IPS-11a (cell line): ENCODE measurements around the gene ERICH6B.

ENCODE experiments used
- H3K4me3 ChIP-seq: one replicate; pipeline ENCODE4 v1.5.1; 2013; ENCODE audit warnings: low read depth, low read length, control low read depth

The ERICH6B gene

GRCh38 chr13:45545686-45546409 is 69.7 kb downstream of the ERICH6B start:
- no peak overlapping the region for H3K4me3 ChIP-seq

- no peak overlapping the region for H3K4me3 ChIP-seq
These were observed 71.0 kb downstream of the ERICH6B start for GRCh38 chr13:45544520-45544919.

- H3K4me3 ChIP-seq, result no peak overlapping the region
These were observed 72.7 kb downstream of the ERICH6B start for GRCh38 chr13:45542878-45543277.

- no peak overlapping the region for H3K4me3 ChIP-seq
These were observed 73.1 kb downstream of the ERICH6B start for GRCh38 chr13:45542391-45542790.

GRCh38 chr13:45541806-45542205 is 73.7 kb downstream of the ERICH6B start:
- no peak overlapping the region for H3K4me3 ChIP-seq

GRCh38 chr13:45540864-45541263 is 74.7 kb downstream of the ERICH6B start:
- no peak overlapping the region for H3K4me3 ChIP-seq

- no peak overlapping the region for H3K4me3 ChIP-seq
These were observed 75.3 kb downstream of the ERICH6B start for GRCh38 chr13:45540195-45540594.

GRCh38 chr13:45538382-45538781 is 77.2 kb downstream of the ERICH6B start:
- H3K4me3 ChIP-seq, result no peak overlapping the region

GRCh38 chr13:45537516-45537915 is 78.0 kb downstream of the ERICH6B start:
- no peak overlapping the region for H3K4me3 ChIP-seq

- H3K4me3 ChIP-seq, result no peak overlapping the region
These were observed 79.3 kb downstream of the ERICH6B start for GRCh38 chr13:45536224-45536623.

GRCh38 chr13:45534604-45535003 is 80.9 kb downstream of the ERICH6B start:
- no peak overlapping the region for H3K4me3 ChIP-seq

GRCh38 chr13:45529758-45530157 is 85.8 kb downstream of the ERICH6B start:
- no peak overlapping the region for H3K4me3 ChIP-seq

- H3K4me3 ChIP-seq, result no peak overlapping the region
These were observed 87.7 kb downstream of the ERICH6B start for GRCh38 chr13:45527699-45528462.

GRCh38 chr13:45522571-45522970 is 93.0 kb downstream of the ERICH6B start:
- H3K4me3 ChIP-seq, result no peak overlapping the region

GRCh38 chr13:45521297-45521696 is 94.2 kb downstream of the ERICH6B start:
- no peak overlapping the region for H3K4me3 ChIP-seq

GRCh38 chr13:45519493-45519892 is 96.0 kb downstream of the ERICH6B start:
- no peak overlapping the region for H3K4me3 ChIP-seq

- H3K4me3 ChIP-seq, result no peak overlapping the region
These were observed 96.9 kb downstream of the ERICH6B start for GRCh38 chr13:45518525-45519245.

GRCh38 chr13:45516757-45517156 is 98.8 kb downstream of the ERICH6B start:
- H3K4me3 ChIP-seq, result no peak overlapping the region

- no peak overlapping the region for H3K4me3 ChIP-seq
These were observed 103.4 kb downstream of the ERICH6B start for GRCh38 chr13:45512098-45512496.

- H3K4me3 ChIP-seq, result no peak overlapping the region
These were observed 104.0 kb downstream of the ERICH6B start for GRCh38 chr13:45511310-45512097.

- no peak overlapping the region for H3K4me3 ChIP-seq
These were observed 104.9 kb downstream of the ERICH6B start for GRCh38 chr13:45510672-45511071.
